Muscle of leg (tissue), 11 donors: ENCODE measurements around the gene SCN11A. TPM values are rescaled to one million over a fixed set of nuclear protein-coding genes. Genes with fewer than 3 reads are reported as not detected.
"Not testable (repeated sequence)": the region's sequence is repeated elsewhere in the genome, so short reads cannot be mapped to it uniquely, and the experiment has no call there.

ENCODE experiments used
- DNase-seq: peaks from one replicate; pipeline ENCODE4 v3.0.0; 2013
- H3K27ac ChIP-seq: one replicate; pipeline ENCODE4 v1.5.1; 2013; ENCODE audit warnings: mild to moderate bottlenecking, low read length, control low read depth
- H3K27me3 ChIP-seq: one replicate; pipeline ENCODE4 v1.6.1; 2013; ENCODE audit warnings: low read length; ENCODE audit not compliant: control insufficient read depth, insufficient read depth
- H3K36me3 ChIP-seq: one replicate; pipeline ENCODE4 v1.6.1; 2013; ENCODE audit warnings: low read length; ENCODE audit not compliant: control insufficient read depth, insufficient read depth
- H3K4me1 ChIP-seq: one replicate; pipeline ENCODE4 v1.6.1; 2013; ENCODE audit warnings: low read length; ENCODE audit not compliant: control insufficient read depth, insufficient read depth
- H3K4me3 ChIP-seq: one replicate; pipeline ENCODE4 v1.5.1; 2013; ENCODE audit warnings: low read length, control low read depth
- H3K9me3 ChIP-seq: replicated peaks from 2 replicates; pipeline ENCODE4 v1.6.1; 2013; ENCODE audit warnings: low read depth, low read length; ENCODE audit not compliant: control insufficient read depth
- WGBS: methylation state at CpG from one replicate; pipeline ENCODE4 v1.1.5; 2013; ENCODE audit warnings: missing lambda C conversion rate; ENCODE audit not compliant: insufficient coverage; 5-methylcytosine and 5-hydroxymethylcytosine counted together
- polyA plus RNA-seq, 8 donors: library from polyadenylated mRNA; unstranded; fragments of 120-200 nt; gene quantifications; one replicate each; pipeline versions ENCODE4 v1.2.1 to v1.2.3, GENCODE V29; 2013; ENCODE audit warnings: inconsistent platforms in 1 of 8, low replicate concordance in 1 of 8; ENCODE audit not compliant: insufficient read length in 8 of 8, insufficient read depth in 1 of 8
- total RNA-seq: library from RNA; stranded (reverse); fragments of 120-200 nt; gene quantifications from one replicate; pipeline ENCODE4 v1.2.4, GENCODE V29; 2013

The SCN11A gene
- total and polyA plus RNA-seq, 9 donors: 0.91 to 2.9 (median 1.8) TPM

DNA sequence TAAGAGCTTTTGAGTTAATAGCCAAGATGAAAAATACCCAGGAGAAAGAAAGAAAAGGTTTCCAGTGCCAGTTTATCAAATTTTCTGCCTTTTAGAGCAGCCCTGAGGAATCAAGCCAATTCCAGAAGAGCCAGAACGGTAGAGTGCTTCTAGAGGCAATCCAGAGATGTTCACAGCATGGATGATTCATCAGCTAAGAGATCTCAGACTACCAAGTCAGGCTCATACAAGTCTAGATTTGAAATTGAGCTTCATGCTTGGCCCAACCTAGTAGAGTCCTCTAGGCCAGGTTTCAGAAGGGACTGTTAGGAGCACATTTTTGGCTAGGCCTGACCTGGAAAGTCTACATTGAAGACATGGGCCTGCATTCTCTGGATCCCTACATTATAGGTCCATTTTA, 15.5 kb upstream of the SCN11A start:
- Histone ChIP-seq H3K4me1 (no peaks in the 10 kb centered on the region), H3K36me3 (peaks cover 19% of the 10 kb centered on the region), H3K27ac (no peak overlapping the region), H3K4me3 (no peak overlapping the region), H3K27me3 (no peaks in the 10 kb centered on the region), H3K9me3 (no peaks in the 10 kb centered on the region)
- no peak for DNase-seq
- WGBS: 69% methylated on average over 1 of the region's 1 CpG

DNA sequence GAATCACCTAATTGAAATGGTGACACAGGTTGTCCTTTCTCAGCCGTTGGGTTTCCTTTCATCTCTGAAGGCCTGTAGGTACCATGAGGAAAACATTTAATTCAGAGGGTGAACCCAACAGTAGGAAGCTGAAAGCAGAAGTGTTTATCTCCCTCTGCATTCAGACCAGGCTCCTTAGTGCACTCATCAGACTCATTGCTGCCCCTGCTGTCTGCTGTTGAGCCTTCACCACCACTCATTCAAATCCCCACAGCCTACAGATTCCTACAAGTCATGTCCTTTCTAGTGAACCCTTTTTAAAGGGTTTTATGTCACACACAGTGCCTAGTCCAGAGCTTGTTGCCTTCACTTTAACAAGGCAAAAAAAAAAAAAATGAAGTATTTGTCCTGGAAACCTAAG, 13.5 kb upstream of the SCN11A start:
- no peaks in the 10 kb centered on the region for H3K4me1 ChIP-seq
- H3K27ac ChIP-seq: no peak overlapping the region
- no CpG with 5 or more reads among the region's 1 CpG for WGBS
- no peak overlapping the region for H3K4me3 ChIP-seq
- H3K27me3 ChIP-seq: no peaks in the 10 kb centered on the region
- H3K36me3 ChIP-seq: peaks cover 16% of the 10 kb centered on the region
- peak; percentile 13 for DNase-seq
- no peaks in the 10 kb centered on the region for H3K9me3 ChIP-seq

DNA sequence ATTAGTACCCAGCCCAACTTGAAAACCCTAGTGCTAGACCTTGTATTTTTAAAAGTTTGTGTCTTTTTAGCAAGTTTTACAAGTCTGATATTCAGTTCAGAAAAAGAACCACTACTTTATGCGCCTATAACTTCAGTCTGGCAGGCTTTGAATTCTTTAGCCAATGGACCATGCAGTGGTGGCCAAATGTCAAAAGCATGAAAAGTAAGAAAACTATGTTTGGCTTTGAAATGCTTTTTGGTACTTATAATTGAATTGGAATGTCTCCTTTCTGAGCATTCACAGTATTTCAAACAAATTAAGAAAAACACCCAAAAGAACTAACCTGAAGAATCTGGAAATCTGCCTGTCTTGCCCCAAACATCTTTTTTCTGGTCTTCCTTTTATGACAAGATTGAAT, 12.9 kb upstream of the SCN11A start:
- no peak for DNase-seq
- no CpG with 5 or more reads among the region's 1 CpG for WGBS
- Histone ChIP-seq H3K27ac (no peak overlapping the region), H3K9me3 (no peaks in the 10 kb centered on the region), H3K4me3 (no peak overlapping the region), H3K36me3 (peaks cover 16% of the 10 kb centered on the region), H3K27me3 (no peaks in the 10 kb centered on the region), H3K4me1 (no peaks in the 10 kb centered on the region)

DNA sequence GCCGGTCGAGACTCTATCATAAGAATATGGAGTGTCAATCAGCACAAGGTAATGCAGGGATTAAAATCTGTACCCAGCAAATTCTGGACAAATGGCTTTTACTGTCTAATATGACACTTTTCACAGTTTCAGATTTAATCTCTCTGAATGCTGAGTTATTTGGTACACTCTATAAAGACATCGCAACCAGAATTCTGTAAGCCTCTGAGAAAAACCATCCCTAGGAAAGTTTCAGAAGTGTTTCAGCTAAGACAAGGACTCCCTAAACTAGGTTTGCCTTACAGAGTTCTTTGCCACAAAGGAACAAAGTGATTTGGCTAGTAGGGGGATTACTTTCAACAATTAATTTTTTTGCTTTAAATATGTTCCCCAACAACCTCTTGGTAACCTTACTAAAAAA, 11.4 kb upstream of the SCN11A start:
- H3K4me3 ChIP-seq: no peak overlapping the region
- H3K27ac ChIP-seq: no peak overlapping the region
- WGBS: no CpG with 5 or more reads among the region's 3 CpGs
- no peaks in the 10 kb centered on the region for H3K9me3 ChIP-seq
- H3K36me3 ChIP-seq: peaks cover 10% of the 10 kb centered on the region
- no peaks in the 10 kb centered on the region for H3K27me3 ChIP-seq
- no peak for DNase-seq
- H3K4me1 ChIP-seq: no peaks in the 10 kb centered on the region

DNA sequence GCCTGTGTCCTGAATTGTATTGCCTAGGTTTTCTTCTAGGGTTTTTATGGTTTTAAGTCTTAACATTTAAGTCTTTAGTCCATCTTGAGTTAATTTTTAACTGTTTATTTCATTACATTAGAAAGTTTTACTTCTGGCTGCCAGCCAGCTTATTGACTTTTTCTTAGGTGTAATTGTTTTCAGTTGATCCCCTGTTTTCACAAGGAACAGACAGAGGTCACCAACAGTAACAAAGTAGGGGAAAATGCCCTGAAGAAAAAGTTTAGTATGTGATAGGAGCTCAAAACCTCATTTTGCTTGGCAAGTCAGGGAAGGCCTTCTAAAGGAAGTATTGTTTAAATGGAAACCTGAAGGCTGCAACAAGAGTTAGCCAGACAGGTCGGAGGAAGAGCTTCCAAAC, 10.4 kb upstream of the SCN11A start:
- H3K27me3 ChIP-seq: no peaks in the 10 kb centered on the region
- 42% methylated on average over 1 of the region's 1 CpG for WGBS
- no peaks in the 10 kb centered on the region for H3K4me1 ChIP-seq
- no peak overlapping the region for H3K27ac ChIP-seq
- DNase-seq: no peak
- H3K36me3 ChIP-seq: peaks cover 4% of the 10 kb centered on the region
- no peaks in the 10 kb centered on the region for H3K9me3 ChIP-seq
- H3K4me3 ChIP-seq: no peak overlapping the region

DNA sequence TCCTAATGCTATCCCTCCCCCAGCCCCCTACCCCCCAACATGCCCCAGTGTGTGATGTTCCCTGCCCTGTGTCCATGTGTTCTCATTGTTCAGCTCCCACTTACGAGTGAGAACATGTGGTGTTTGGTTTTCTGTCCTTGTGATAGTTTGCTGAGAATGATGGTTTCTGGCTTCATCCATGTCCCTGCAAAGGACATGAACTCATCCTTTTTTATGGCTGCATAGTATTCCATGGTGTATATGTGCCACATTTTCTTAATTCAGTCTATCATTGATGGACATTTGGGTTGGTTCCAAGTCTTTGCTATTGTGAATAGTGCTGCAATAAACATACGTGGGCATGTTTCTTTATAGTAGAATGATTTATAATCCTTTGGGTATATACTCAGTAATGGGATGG, 9.5 kb upstream of the SCN11A start:
- DNase-seq, H3K9me3 ChIP-seq, H3K27me3 ChIP-seq, H3K27ac ChIP-seq, H3K4me3 ChIP-seq, H3K4me1 ChIP-seq, H3K36me3 ChIP-seq: not testable (repeated sequence)
- no CpG with 5 or more reads among the region's 2 CpGs for WGBS

DNA sequence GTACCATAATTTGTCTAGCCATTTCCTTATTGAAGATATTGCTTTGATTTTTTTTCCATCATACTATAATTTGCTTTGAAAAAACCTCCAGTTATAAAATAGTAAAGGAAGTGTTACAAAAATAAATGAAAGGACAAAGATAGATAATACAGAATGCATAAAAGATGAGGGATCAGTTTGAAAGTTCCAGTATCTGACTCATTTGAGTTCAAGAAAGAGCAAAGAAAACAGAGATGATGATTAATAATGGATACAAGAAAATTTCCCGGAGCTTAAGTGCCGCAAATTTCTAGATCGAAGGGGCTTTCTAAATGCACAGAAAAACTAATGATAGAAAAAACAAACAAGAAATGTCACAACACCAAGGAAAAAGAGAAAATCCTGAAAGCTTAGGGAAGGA, 4.4 kb upstream of the SCN11A start:
- WGBS: no CpG with 5 or more reads among the region's 3 CpGs
- H3K4me1 ChIP-seq: peaks cover 4% of the 10 kb centered on the region
- no peaks in the 10 kb centered on the region for H3K9me3 ChIP-seq
- no peak overlapping the region for H3K27ac ChIP-seq
- H3K27me3 ChIP-seq: no peaks in the 10 kb centered on the region
- no peak for DNase-seq
- H3K36me3 ChIP-seq: no peaks in the 10 kb centered on the region
- no peak overlapping the region for H3K4me3 ChIP-seq

DNA sequence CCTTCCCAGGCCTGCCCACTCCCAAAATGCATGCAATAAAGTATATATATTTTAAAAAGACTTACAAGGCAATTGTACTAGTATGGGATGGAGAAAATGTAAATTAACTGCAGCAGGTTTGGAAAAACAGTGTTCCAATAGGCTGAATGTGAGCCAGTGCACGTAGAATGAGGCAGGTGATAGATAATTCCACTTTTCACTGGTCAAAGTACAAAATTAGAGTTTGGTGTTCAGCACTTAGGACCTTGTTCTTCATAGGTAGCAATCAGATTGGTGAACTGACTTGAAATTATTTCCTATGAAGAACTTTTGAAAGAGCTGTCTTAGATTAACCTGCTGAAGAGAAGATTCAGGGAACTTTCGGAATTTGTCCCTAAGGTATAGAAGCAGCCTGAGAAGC, 2.0 kb upstream of the SCN11A start:
- Histone ChIP-seq H3K27me3 (no peaks in the 10 kb centered on the region), H3K36me3 (no peaks in the 10 kb centered on the region), H3K27ac (no peak overlapping the region), H3K9me3 (no peaks in the 10 kb centered on the region), H3K4me1 (peaks cover 4% of the 10 kb centered on the region), H3K4me3 (no peak overlapping the region)
- WGBS: no CpG with 5 or more reads among the region's 2 CpGs
- DNase-seq: no peak

DNA sequence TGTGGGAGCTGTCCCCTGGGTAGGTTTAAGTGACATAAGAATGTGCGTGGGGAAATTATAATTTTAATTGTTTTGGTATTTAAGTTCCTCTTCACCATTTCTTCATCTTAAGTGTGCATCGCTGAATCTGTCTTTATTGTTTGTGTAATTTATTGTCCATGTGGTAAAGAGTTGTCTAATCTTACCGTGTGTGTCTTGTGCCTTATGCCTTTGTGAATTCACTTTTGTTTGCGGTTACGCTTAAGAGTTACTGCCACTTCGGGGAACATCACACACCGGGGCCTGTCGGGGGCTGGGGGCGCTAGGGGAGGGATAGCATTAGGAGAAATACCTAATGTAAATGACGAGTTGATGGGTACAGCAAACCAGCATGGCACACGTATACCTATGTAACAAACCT, 839 bp upstream of the SCN11A start:
- peak overlapping the region; percentile 68 for H3K4me3 ChIP-seq
- peak overlapping the region; percentile 87 for H3K27ac ChIP-seq
- no peak for DNase-seq
- no peaks in the 10 kb centered on the region for H3K9me3 ChIP-seq
- no CpG with 5 or more reads among the region's 11 CpGs for WGBS
- H3K36me3 ChIP-seq: no peaks in the 10 kb centered on the region
- no peaks in the 10 kb centered on the region for H3K27me3 ChIP-seq
- H3K4me1 ChIP-seq: peaks cover 4% of the 10 kb centered on the region

DNA sequence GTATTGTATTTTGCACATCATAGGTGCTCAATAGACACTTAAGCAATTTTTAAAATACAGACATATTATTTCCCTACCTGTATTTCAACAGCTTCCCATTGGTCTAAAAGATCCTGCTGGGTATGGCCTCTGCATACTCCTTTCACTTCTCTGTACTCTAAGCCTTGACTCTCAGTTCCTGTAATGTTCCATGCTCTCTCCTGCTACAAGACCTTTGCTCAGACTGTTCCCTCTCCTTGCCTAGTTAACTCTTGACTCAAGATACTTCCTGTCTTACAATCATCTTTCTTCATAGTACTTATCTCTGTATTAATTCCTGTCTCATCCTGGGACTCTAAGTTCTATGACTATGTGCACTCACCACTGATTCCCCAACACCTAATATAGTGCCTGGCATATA, 1.7 kb downstream of the SCN11A start:
- no peaks in the 10 kb centered on the region for H3K36me3 ChIP-seq
- H3K9me3 ChIP-seq: no peaks in the 10 kb centered on the region
- no peak overlapping the region for H3K27ac ChIP-seq
- peak; percentile 19 for DNase-seq
- no peak overlapping the region for H3K4me3 ChIP-seq
- H3K4me1 ChIP-seq: peaks cover 4% of the 10 kb centered on the region
- H3K27me3 ChIP-seq: no peaks in the 10 kb centered on the region

DNA sequence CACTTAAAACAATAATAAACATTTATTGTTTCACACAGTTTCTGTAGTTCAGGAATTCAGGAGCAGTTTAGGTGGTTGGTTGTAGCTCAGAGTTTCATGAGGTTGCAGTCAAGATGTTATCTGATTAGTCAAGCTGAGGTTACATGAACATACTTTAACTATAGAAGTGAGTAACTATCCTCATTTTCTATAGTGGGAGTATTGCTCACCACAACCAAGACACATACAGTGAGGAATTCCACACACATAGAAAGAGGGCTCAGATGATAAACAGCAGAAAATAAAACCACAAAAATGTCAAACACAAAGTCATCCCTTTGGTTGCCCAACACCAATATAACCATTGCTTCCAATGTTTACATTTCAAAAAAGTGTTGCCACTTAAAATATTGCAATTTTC, 13.6 kb downstream of the SCN11A start:
- DNase-seq: no peak
- Histone ChIP-seq H3K9me3 (peaks cover 4% of the 10 kb centered on the region), H3K27ac (no peak overlapping the region), H3K36me3 (no peaks in the 10 kb centered on the region), H3K4me1 (no peaks in the 10 kb centered on the region), H3K4me3 (no peak overlapping the region), H3K27me3 (no peaks in the 10 kb centered on the region)
